ENCODE data around the gene EDRF1. TPM values are rescaled to one million over a fixed set of nuclear protein-coding genes. Genes with fewer than 3 reads are reported as not detected.

EDRF1 gene
- polyA plus RNA-seq, 2 of the 4 experiments (the other 2 are of a cell fraction) = 19.7 to 37.9 TPM

DNA sequence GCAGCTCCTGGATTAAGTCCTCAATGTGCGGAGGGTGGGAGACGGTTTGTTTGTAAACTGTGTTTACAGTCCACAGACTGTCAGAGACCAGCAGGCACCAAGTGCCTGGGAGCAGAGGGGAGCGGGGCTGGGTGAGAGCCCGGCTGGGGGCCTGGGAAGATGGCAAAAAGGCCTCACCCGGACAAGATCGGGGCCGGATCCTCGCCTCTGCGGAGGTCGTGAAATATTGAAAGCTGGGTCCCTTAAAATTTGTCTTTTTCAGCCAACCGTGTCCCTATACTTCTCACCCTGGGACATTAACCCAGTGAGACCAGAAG, 53.3 kb downstream of the EDRF1 start:
- Histone ChIP-seq H3K4me1 (no peaks in the 10 kb centered on the region), H3K4me3 (no peak overlapping the region), H3K4me2 (no peak overlapping the region), H3K9me3 (no peaks in the 10 kb centered on the region), H3K27ac (no peak overlapping the region)
- peak in 1 of 2 experiments; percentile 7; a peak in 1 of 6 replicates for ATAC-seq
- WGBS (ENCODE audit: missing lambda C conversion rate) = 78% methylated on average over 9 of the region's 11 CpGs
- CTCF ChIA-PET = no interaction called here
- POLR2A ChIA-PET = no interaction called here
- no peak for FAIRE-seq
- TF ChIP-seq RARB (CRISPR knock-in tag; IDR thresholded peaks at IDR 0.05) (no peak), HOXB5 (CRISPR knock-in tag; IDR thresholded peaks at IDR 0.05) (no peak), MAFK (IDR thresholded peaks at IDR 0.05; ENCODE audit: partially characterized antibody) (no peak), TP53 (CRISPR knock-in tag; IDR thresholded peaks at IDR 0.05) (no peak), EHF (CRISPR knock-in tag; IDR thresholded peaks at IDR 0.05) (no peak), BHLHE40 (IDR thresholded peaks at IDR 0.05; ENCODE audit: low read depth, low read length) (no peak), EP300 (IDR thresholded peaks at IDR 0.05) (no peak), PHF8 (IDR thresholded peaks at IDR 0.05; ENCODE audit: borderline replicate concordance, low read depth) (no peak), HOXB13 (CRISPR knock-in tag; IDR thresholded peaks at IDR 0.05; ENCODE audit: low read depth) (no peak)
- no peak for DNase-seq (ENCODE audit: low read depth in 1 of 2, low spot score in 1 of 2)

DNA sequence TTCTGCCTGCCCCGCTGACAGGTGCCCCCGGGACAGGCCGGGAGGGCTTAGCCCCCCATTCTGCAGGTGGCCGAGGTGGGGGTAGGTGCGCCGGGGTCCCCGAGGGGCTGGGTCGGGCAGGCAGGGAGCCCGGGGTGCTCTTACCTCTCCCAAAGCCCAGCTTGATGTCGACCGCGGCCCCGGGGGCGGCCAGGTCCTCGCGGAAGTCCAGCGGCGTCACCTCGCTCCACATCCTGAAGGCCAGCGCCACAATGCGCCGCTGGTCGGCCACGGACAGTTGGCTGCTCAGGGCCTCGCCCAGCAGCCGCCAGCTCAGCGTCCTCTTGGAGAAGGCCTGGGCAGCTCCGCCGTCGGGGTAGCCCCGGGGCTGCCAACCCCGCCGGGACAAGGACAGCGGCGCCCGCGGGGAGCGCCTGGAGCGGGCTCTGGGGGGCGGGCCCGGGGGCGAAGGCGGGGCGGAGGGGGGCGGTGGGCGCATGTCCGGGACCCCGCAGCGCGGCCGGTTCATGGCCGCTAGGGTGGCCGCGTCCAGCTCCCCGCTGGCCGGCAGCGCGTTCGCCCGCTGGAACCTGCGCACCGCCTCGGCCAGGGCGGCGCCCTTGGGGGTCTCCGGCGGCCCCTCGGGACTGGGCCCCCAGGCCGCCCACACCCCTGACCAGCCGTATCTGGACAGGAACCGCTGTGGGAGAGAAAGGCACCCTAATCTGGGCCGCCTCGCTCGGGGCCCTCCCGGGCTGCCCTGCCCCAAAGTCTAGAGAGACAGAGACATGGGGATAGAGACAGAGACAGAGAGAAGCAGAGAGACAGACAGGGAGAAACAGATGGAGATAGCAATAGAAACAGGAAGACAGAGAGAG, 54.4 kb downstream of the EDRF1 start:
- no peaks in the 10 kb centered on the region for H3K9me3 ChIP-seq
- POLR2A ChIA-PET = no interaction called here
- FAIRE-seq (no peak), ATAC-seq (no peak), DNase-seq (ENCODE audit: low read depth in 1 of 2, low spot score in 1 of 2) (no peak)
- CTCF ChIA-PET = no interaction called here
- no peak for TF ChIP-seq CHD2 (IDR thresholded peaks at IDR 0.05; ENCODE audit: low read length, partially characterized antibody)
- no peak for TF ChIP-seq KDM5A (IDR thresholded peaks at IDR 0.05)
- TF ChIP-seq CTCF (IDR thresholded peaks at IDR 0.05) = no peak
- TF ChIP-seq POLR2A (IDR thresholded peaks at IDR 0.05; ENCODE audit: low read length) = no peak
- no peak for TF ChIP-seq GATA3 (IDR thresholded peaks at IDR 0.05; ENCODE audit: borderline replicate concordance)
- no peak for TF ChIP-seq REST (IDR thresholded peaks at IDR 0.05)
- no peak for TF ChIP-seq TFCP2L1 (CRISPR knock-in tag; IDR thresholded peaks at IDR 0.05)
- TF ChIP-seq FOSL2 (IDR thresholded peaks at IDR 0.05) = no peak
- no peak for TF ChIP-seq FOSL2 (CRISPR knock-in tag; IDR thresholded peaks at IDR 0.05)
- no peak for TF ChIP-seq HOXB13 (CRISPR knock-in tag; IDR thresholded peaks at IDR 0.05; ENCODE audit: low read depth)
- no peak for TF ChIP-seq SMC3 (IDR thresholded peaks at IDR 0.05)
- TF ChIP-seq PHF8 (IDR thresholded peaks at IDR 0.05; ENCODE audit: borderline replicate concordance, low read depth) = no peak
- TF ChIP-seq FOSB (CRISPR knock-in tag; IDR thresholded peaks at IDR 0.05) = no peak
- TF ChIP-seq NPAS2 (CRISPR knock-in tag; IDR thresholded peaks at IDR 0.05; ENCODE audit: borderline replicate concordance) = no peak
- TF ChIP-seq, protein P1, sequence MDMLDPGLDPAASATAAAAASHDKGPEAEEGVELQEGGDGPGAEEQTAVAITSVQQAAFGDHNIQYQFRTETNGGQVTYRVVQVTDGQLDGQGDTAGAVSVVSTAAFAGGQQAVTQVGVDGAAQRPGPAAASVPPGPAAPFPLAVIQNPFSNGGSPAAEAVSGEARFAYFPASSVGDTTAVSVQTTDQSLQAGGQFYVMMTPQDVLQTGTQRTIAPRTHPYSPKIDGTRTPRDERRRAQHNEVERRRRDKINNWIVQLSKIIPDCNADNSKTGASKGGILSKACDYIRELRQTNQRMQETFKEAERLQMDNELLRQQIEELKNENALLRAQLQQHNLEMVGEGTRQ (IDR thresholded peaks at IDR 0.05) = no peak
- no peak for TF ChIP-seq ESRRA (IDR thresholded peaks at IDR 0.05; ENCODE audit: borderline replicate concordance, low read length)
- no peak for TF ChIP-seq HOXB5 (CRISPR knock-in tag; IDR thresholded peaks at IDR 0.05)
- H3K27ac ChIP-seq = no peak overlapping the region
- H3K4me1 ChIP-seq = no peaks in the 10 kb centered on the region
- H3K4me3 ChIP-seq = no peak overlapping the region
- 80% methylated on average over 11 of the region's 75 CpGs for WGBS (ENCODE audit: missing lambda C conversion rate)
- no peak overlapping the region for H3K4me2 ChIP-seq

Measured in A549 (cell line).